Lower leg skin (tissue), 3 donors: ENCODE results near the gene LAMTOR1.

ENCODE experiments used
- CTCF ChIP-seq, 3 donors: fragments of 450-650 bp; IDR thresholded peaks; one replicate each; pipeline ENCODE4 v1.5.1; 2016; ENCODE audit warnings: antibody characterized with exemption in 3 of 3, mild to moderate bottlenecking in 3 of 3, moderate library complexity in 2 of 3
- POLR2A ChIP-seq, 2 donors: fragments of 450-650 bp; IDR thresholded peaks; one replicate each; pipeline ENCODE4 v1.6.1; 2016 to 2017; ENCODE audit warnings: antibody characterized with exemption in 2 of 2, mild to moderate bottlenecking in 1 of 2, moderate library complexity in 1 of 2

GRCh38 chr11:72078477-72078876 is 24.6 kb downstream of the LAMTOR1 start:
- no peak for TF ChIP-seq CTCF (IDR thresholded peaks at IDR 0.05)
- TF ChIP-seq POLR2A (IDR thresholded peaks at IDR 0.05) = no peak
